Measurements from ENCODE around the gene HNRNPC.
"Not testable (repeated sequence)": the region's sequence is repeated elsewhere in the genome, so short reads cannot be mapped to it uniquely, and the experiment has no call there.

The HNRNPC gene

GRCh38 chr14:21272661-21273060, 3.4 kb upstream of the HNRNPC start:
- DNase-seq (ENCODE audit: low read depth in 2 of 3, low spot score in 2 of 3) = not testable (repeated sequence)

DNA sequence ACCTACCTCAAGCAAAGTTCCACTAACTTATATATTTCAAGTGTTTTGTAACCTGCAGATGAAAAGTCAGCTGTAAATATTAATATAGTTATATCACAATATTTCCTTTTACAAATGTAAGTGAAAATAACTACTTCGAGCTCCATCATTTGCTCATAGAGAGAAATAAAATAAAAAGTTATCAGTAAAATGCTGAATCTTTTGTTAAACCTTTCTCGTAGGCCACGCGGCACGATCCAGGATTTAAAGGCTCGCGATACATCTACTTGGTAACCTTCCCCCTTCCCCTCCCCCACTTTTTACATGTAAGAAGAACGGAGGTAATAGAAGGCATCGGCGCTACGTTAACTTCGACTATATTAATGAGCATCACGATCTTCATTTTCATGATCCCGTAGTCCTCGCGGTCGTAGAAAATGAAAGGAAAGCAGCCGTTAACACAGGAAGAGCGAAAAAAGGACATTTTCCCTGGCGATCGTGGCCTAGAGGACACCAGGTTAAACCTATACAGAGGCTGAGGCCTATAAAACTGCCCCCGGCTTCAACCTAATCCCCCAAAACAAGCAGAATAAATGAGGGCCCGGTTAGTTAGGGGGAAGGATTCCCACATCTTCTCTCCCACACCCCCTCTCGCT, 508 bp downstream of the HNRNPC start:
- no peak for DNase-seq (ENCODE audit: low read depth in 2 of 3, low spot score in 2 of 3)

DNA sequence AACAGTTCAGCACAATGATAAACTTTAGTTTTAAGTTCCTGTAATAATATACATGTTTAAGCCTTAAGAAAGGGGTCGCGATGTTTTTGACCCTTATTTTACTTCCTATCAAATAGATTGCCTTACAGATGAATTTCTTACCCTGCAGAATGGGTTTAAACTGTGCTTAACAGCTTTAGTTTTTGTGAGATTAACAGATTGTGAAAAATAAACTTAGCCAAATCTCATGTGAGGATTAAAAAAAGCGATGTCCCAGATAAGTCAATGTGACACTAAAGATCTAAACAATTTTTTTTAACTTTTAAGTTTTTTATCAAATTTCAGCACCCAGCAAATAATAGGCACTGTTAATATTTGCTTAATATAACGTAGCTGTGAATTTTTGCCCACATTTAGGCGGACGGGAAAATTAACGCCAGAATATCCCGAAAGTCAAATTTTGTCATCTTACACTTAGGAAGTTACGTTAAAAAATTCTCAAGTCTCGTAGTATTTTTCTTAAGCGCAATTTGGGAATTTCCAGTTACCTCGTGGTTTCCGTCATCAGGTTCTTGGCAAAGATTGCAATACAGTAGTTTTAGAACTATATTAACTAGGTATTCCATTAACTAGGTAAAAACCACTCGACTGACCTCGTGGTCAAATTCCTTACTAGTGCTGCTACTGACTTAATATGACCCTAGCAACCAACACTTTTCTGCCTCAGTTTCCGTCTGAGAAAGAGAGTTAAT, 1.2 kb downstream of the HNRNPC start:
- DNase-seq (ENCODE audit: low read depth in 2 of 3, low spot score in 2 of 3) = no peak

DNA sequence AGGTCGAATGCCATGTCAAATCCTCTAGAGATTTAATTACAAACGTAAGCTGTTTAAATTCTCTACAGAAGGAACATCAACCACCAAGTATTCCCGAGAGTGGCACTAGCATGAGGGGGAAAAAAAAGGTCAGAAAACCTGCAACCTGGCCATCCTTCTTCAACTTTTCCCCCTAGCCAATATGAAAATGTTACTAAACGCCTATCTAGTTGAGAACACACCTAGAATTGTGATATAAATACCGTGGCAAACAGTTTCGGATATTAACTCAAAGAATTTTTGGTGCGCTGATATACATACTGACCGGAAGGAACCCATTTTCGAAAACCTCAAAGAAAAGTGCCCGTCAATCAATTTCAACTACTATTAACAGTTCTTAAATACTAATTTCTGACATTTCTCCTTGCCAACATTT, 1.8 kb downstream of the HNRNPC start:
- no peak for DNase-seq (ENCODE audit: low read depth in 2 of 3, low spot score in 2 of 3)

DNA sequence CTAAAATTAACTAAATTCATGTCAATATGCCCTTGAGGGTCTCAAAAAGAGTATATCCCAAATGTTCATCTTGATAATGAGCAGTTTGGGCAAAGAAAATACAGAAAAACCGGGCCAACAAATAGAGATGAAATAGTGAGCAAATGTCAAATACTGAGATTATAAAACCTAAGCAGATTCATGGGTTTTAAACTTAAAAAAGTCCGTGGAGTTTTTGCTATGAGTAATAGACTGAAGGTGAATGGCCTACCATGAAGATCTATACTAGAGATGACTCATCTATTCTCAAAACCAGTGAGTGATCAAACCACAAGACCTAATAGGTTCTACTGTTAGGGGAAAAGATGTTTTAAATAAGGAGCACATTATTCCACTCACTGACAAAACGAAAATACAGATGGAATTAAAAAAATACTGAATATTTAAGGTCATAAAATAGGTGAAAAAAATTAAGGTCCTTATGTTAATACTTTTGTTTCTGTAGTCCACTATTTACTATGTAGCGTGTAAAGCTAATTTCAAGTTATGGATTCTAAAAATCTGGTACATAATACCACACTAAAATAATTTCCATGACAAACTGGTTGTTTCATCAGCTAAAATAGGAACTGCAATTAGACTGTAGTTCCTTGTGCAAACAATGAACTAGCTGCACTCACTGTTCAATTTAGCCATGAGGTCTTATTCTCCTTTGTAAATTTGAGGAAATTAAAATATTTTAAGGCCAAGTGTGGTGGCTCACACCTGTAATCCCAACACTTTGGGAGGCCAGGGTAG, 5.0 kb downstream of the HNRNPC start:
- no peak for DNase-seq (ENCODE audit: low read depth in 2 of 3, low spot score in 2 of 3)

DNA sequence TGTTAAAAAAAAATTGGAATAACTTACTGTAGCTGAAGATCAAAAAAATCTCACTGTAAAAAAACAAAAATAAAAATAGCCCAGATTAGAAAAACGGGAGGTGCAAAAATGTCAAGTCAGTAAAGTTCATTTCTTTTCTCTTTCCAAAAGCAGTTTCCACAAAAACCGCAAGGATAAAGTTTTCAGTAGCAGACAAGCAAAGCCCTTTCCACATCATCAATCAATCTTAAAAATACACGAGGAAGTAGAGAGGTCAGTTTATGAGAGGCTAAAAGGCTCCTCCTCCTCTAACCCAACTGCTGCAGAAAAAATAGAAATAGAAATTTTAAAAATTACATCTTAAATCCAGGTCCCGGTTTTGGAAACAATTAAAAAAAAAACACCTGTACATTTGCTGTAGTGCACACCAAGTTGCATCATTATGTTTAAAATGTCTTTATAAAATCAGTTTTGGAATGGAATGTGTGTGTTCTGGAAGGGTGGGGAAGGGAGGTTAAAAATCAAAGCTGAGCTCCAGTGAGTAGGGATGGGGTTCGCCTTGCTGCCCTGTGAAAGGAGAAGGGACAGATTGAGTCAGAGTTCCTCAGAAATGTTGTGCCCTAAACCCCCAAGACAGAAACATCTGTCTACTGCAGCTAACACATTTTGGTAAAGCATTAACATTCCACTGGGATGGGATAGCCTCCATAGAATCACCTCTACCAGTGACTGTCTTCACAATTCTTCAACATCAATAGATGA, 5.8 kb downstream of the HNRNPC start:
- DNase-seq (ENCODE audit: low read depth in 2 of 3, low spot score in 2 of 3) = no peak

DNA sequence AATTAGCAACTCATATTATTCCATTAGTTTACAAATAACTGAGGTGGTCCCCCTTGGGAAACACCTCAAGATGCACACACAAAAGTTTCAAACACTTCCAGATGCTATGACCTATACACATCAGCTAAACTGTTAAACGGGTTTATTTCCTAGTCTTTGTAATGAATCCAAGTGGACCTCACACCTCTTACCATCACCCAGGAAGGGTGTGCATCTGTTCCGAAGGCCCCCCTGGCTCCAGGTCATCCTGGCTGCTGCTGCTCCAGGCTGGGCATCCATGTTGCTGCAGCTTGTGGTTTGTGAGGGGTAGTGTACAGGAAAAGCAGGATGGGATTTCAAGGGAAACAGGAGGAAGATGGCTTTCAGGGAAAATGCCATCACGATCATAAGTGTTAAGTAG, 6.8 kb downstream of the HNRNPC start:
- no peak for DNase-seq (ENCODE audit: low read depth in 2 of 3, low spot score in 2 of 3)

- DNase-seq (ENCODE audit: low read depth in 2 of 3, low spot score in 2 of 3) = no peak
Measured at GRCh38 chr14:21261824-21262223, 7.4 kb downstream of the HNRNPC start.

GRCh38 chr14:21258889-21259787, 10.1 kb downstream of the HNRNPC start:
- DNase-seq (ENCODE audit: low read depth in 2 of 3, low spot score in 2 of 3) = no peak

GRCh38 chr14:21258005-21258888, 11.0 kb downstream of the HNRNPC start:
- no peak for DNase-seq (ENCODE audit: low read depth in 2 of 3, low spot score in 2 of 3)

- no peak for DNase-seq (ENCODE audit: low read depth in 2 of 3, low spot score in 2 of 3)
Measured at GRCh38 chr14:21257394-21257909, 11.8 kb downstream of the HNRNPC start.

DNA sequence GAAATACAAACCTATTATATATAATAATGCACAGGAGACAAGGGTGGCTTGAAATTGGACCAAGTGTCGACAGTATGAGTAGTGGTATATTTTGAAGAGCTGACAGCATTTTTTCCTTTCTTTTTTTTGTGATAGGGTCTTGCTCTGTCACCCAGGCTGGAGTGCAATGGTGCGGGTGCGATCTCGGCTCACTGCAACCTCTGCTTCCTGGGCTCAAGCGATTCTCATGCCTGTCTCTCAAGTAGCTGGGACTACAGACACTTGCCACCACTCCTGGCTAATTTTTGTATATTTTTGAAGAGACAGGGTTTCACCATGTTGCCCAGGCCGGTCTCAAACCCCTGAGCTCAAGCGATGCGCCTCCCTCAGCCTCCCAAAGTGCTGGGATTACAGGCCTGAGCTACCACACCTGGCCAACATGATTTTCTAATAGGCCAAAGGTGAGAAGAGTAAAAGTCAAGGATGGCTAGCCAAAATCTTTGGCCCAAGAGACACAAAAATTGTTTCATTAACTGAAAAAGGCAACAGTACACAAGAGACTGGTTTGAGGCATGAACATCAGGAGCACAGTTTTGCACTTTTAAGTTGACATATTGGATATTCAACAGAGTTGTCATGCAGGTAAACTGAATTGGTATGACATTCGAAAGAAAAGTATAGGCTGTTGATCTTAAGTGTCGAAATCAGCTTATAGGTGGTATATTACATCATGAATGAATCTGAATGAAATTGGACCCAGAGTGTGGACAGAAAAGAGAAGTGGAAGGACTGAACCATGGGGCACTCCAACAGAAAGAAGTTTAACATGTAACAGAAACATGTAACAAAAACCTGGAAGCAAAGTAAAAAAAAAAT, 12.5 kb downstream of the HNRNPC start:
- no peak for DNase-seq (ENCODE audit: low read depth in 2 of 3, low spot score in 2 of 3)

DNA sequence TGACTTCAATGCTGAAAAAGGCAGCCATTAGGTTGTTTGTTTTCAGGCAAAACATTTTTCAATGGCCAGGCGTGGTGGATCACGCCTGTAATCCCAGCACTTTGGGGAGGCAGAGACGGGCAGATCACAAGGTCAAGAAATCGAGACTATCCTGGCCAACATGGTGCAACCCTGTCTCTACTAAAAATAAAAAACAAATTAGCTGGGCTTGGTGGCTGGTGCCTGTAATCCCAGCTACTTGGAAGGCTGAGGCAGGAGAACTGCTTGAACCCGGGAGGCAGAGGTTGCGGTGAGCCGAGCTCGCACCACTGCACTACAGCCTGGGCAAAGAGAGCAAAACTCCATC, 13.2 kb downstream of the HNRNPC start:
- DNase-seq (ENCODE audit: low read depth in 2 of 3, low spot score in 2 of 3) = not testable (repeated sequence)

- no peak for DNase-seq (ENCODE audit: low read depth in 2 of 3, low spot score in 2 of 3)
Measured at GRCh38 chr14:21255385-21256101, 13.7 kb downstream of the HNRNPC start.

GRCh38 chr14:21252149-21252548, 17.1 kb downstream of the HNRNPC start:
- DNase-seq (ENCODE audit: low read depth in 2 of 3, low spot score in 2 of 3) = no peak

GRCh38 chr14:21251215-21251614, 18.0 kb downstream of the HNRNPC start:
- no peak for DNase-seq (ENCODE audit: low read depth in 2 of 3, low spot score in 2 of 3)

DNA sequence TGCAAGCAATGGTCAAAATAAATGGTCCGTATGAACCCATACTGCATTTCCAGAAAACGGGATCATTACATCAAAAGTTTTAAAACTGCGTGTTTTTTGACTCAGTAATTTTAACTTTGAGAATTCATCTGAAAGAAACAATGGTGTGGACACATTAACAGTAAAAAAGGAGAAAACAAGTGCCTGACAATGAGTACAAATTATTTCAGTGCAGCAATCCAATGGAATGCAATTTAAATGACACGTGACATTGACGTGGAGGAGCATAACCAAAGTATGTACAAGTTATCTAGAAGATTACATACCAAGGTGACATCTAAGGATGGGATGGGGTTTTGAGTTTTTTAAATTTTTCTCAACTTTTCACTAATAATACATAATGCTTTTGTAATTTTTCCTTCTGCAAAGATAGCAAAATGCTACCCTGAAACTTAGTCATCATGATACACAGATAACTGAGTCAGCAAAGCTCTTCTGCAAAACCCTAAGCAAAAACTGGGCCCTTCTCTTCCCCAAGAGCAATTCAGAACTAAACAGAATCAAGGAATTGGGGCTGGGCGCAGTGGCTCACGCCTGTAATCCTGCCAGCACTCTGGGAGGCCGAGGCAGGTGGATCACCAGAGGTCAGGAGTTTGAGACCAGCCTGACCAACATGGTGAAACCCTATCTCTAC, 20.4 kb downstream of the HNRNPC start:
- no peak for DNase-seq (ENCODE audit: low read depth in 2 of 3, low spot score in 2 of 3)
